Measurements from ENCODE around the gene GNA15. TPM values are rescaled to one million over a fixed set of nuclear protein-coding genes. Genes with fewer than 3 reads are reported as not detected.
"Not testable (repeated sequence)": the region's sequence is repeated elsewhere in the genome, so short reads cannot be mapped to it uniquely, and the experiment has no call there.

The GNA15 gene
- total RNA-seq, 4 donors from 2014 or later, result 1.2 to 12.4 (median 1.5) TPM; not detected in 1

DNA sequence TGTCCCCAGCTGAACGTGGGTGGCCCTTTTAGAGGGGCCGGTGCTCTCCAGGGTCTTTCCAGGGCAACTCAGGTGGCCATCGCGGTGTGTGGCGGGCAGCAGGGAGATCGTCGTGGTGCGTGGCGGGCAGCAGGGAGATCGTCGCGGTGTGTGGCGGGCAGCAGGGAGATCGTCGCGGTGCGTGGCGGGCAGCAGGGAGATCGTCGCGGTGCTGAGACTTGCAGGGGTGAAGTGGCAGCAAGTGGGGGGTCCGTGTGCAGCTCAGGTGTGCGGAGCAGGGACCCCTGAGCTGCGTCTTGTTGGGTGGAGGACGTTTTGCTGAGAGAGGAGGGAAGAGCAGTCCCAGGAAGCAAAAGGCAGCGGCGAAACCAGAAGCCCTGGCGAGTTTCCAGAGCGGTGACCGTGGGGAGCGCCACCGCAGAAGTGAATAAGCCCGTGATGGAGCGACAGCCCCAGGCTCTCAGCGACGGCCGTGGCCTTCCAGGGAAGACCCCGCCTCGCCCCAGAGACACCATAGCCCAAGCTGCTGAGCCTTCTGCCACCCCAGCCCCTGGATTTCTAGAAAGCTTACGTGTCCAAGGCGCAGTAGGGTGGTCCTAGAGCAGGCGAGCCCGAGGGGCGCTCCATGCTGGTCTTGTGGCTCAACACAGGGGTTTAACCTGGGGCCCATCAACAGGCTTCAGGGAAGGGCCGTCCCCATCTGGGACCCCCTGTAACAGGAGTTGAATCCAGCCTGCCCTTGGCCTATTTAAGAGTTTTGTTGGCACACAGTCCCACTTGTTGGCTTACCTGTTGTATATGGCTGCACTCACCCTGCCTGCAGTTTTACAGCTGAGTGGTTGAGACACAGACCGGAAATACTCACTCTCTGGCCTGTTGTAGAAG, 55.3 kb downstream of the GNA15 start:
- Histone ChIP-seq H3K4me1 (peaks cover 6 to 25% (median 20%) of the 10 kb centered on the region in 4 donors), H3K27ac (no peak overlapping the region)

DNA sequence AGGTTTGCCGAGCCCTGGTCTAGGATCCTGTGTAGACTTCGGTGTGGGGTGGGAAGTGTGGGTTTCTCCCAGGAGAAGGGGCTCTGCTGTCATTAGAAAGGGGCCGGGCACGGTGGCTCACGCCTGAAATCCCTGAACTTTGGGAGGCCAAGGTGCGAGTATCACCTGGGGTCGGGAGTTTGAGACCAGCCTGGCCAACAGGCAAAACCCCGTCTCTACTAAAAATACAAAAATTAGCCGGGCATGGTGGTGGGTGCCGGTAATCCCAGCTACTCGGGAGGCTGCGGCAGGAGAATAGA, 55.9 kb downstream of the GNA15 start:
- not testable (repeated sequence) for H3K27ac ChIP-seq, H3K27me3 ChIP-seq, H3K4me3 ChIP-seq, DNase-seq, H3K9me3 ChIP-seq
- Histone ChIP-seq H3K36me3 (peaks cover 0 to 30% (median 0%) of the 10 kb centered on the region in 3 donors), H3K4me1 (peaks cover 6 to 20% (median 15%) of the 10 kb centered on the region in 4 donors)

More for the DNA sequence above, 55.3 kb downstream of the GNA15 start:
- Histone ChIP-seq H3K36me3 (peaks cover 0 to 24% (median 0%) of the 10 kb centered on the region in 3 donors), H3K27me3 (no peaks in the 10 kb centered on the region), H3K9me3 (no peaks in the 10 kb centered on the region), H3K4me3 (no peak overlapping the region)
- TF ChIP-seq, protein P1, sequence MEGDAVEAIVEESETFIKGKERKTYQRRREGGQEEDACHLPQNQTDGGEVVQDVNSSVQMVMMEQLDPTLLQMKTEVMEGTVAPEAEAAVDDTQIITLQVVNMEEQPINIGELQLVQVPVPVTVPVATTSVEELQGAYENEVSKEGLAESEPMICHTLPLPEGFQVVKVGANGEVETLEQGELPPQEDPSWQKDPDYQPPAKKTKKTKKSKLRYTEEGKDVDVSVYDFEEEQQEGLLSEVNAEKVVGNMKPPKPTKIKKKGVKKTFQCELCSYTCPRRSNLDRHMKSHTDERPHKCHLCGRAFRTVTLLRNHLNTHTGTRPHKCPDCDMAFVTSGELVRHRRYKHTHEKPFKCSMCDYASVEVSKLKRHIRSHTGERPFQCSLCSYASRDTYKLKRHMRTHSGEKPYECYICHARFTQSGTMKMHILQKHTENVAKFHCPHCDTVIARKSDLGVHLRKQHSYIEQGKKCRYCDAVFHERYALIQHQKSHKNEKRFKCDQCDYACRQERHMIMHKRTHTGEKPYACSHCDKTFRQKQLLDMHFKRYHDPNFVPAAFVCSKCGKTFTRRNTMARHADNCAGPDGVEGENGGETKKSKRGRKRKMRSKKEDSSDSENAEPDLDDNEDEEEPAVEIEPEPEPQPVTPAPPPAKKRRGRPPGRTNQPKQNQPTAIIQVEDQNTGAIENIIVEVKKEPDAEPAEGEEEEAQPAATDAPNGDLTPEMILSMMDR (IDR thresholded peaks at IDR 0.05), result no peak
- no peak for TF ChIP-seq POLR2A (IDR thresholded peaks at IDR 0.05)
- DNase-seq, result no peak

DNA sequence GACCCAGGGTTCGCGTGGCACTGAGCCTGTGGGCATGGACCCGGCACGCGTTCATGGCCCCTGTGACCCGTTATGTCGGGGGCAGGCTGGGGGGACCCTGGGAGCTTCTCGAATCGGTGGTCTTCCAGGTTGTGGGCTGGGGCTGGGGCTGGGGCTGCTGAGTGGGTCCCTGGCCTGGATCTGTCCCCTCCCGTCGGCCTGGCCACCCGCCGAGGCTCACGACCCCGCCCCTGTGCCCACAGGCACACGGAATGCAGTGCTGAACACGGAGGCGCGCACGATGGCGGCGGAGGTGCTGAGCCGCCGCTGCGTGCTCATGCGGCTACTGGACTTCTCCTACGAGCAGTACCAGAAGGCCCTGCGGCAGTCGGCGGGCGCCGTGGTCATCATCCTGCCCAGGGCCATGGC, 56.4 kb downstream of the GNA15 start:
- Histone ChIP-seq H3K9me3 (no peaks in the 10 kb centered on the region), H3K27ac (no peak overlapping the region), H3K36me3 (peaks cover 0 to 35% (median 0%) of the 10 kb centered on the region in 3 donors), H3K4me3 (no peak overlapping the region), H3K27me3 (no peaks in the 10 kb centered on the region), H3K4me1 (peaks cover 6 to 16% (median 10%) of the 10 kb centered on the region in 4 donors)
- no peak for DNase-seq
- TF ChIP-seq, protein P1 (IDR thresholded peaks at IDR 0.05), result no peak
- no peak for TF ChIP-seq POLR2A (IDR thresholded peaks at IDR 0.05)

DNA sequence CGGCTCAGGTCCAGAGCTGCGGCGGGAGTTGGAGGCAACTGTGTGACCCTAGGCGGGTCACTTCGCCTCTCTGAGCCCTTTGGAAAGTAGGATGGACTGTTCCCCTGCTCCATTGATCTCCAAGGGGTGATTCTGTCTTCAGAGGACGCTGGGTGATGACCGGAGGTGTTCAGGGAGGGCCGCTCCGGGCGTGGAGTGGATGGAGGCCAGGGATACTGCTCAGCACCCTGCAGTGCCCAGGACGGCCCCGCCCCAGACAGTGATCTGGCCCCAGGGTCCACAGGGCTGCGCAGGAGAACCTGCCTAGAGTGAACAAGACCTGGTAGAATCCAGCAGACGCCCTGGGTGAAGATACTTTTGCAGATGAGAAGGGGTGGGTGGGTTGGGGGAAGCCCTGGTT, 56.9 kb downstream of the GNA15 start:
- Histone ChIP-seq H3K27me3 (no peaks in the 10 kb centered on the region), H3K4me1 (peaks cover 3 to 11% (median 8%) of the 10 kb centered on the region in 4 donors), H3K9me3 (no peaks in the 10 kb centered on the region), H3K36me3 (peaks cover 0 to 36% (median 0%) of the 10 kb centered on the region in 3 donors), H3K27ac (no peak overlapping the region), H3K4me3 (no peak overlapping the region)
- no peak for DNase-seq
- TF ChIP-seq, protein P1 (IDR thresholded peaks at IDR 0.05), result no peak
- no peak for TF ChIP-seq POLR2A (IDR thresholded peaks at IDR 0.05)

DNA sequence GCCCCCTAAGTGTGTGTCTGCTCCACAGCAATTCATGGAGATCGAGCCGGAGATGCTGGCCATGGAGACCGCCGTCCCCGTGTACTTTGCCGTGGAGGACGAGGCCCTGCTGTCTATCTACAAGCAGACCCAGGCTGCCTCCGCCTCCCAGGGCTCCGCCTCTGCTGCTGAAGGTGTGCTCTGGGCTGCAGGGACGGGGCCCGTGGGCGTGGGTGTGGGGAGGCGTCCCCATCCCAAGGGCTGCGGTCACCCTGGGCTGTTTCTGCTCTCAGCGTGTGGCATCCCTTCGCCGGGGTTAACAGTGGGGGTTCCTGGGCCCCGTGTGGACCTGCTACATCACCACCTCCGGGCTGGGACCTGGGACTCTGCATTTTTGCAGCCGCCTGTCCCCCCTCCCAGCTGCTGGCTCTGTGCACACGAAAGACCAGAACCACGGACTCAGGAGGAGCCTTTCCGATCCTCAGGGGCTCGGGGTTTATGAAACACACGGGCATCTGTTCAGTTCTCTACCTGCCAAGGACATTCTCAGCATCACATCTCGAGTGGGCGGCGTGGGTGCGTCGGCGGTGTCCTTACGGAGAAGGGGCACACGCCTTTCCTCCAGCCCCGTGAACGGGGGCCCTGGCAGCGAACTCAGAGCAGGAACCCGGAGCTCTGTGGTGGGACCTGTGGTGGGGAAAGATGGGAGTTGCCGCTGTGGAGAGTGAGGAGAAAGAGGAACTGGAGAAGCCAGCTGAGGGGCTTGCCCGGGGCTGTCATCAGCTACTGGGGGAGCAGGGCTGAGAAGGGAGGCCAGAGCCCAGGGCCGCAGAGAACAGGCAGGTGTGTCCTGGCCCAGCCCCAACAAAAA, 57.6 kb downstream of the GNA15 start:
- Histone ChIP-seq H3K36me3 (peaks cover 0 to 37% (median 0%) of the 10 kb centered on the region in 3 donors), H3K4me3 (no peak overlapping the region), H3K4me1 (peaks cover 0 to 6% (median 3%) of the 10 kb centered on the region in 4 donors), H3K9me3 (no peaks in the 10 kb centered on the region), H3K27ac (no peak overlapping the region), H3K27me3 (no peaks in the 10 kb centered on the region)
- TF ChIP-seq, protein P1 (IDR thresholded peaks at IDR 0.05), result no peak
- no peak for TF ChIP-seq POLR2A (IDR thresholded peaks at IDR 0.05)
- no peak for DNase-seq

Measured in Peyer's patch (tissue), 4 donors.